HEK293 (cell line): ENCODE data around the gene EEFSEC.

Experiments used
- CTCF ChIA-PET: fragments of 350-600 bp; formaldehyde crosslinking; extraction: SDS; loops from one replicate; lab custom pipeline; 2021; ENCODE audit warnings: antibody characterized with exemption; lab: Yijun Ruan, JAX
- POLR2A ChIA-PET: fragments of 300-600 bp; formaldehyde crosslinking; extraction: SDS; loops from one replicate; lab custom pipeline; 2020; ENCODE audit warnings: antibody characterized with exemption, inconsistent platforms; lab: Yijun Ruan, JAX
- H3K27ac ChIP-seq: fragments of 200-500 bp; sonication (Bioruptor generic); 2 replicates; pipeline ENCODE4 v1.5.1; 2014; ENCODE audit warnings: low read depth, low read length, control low read depth, inconsistent platforms; ENCODE audit errors: extremely low read depth
- H3K36me3 ChIP-seq, 2 experiments: fragments of 200-500 bp in 1 of 2; sonication (Bioruptor generic) in 1 of 2; 1 replicate in 1 of 2; 2 replicates in 1 of 2; pipeline ENCODE4 v1.5.1; 2014 to 2017; ENCODE audit warnings: inconsistent platforms in 2 of 2, low read length in 2 of 2; ENCODE audit not compliant: control insufficient read depth in 2 of 2, insufficient read depth in 1 of 2
- H3K4me1 ChIP-seq: fragments of 200-500 bp; sonication (Bioruptor generic); 2 replicates; pipeline ENCODE4 v1.5.1; 2014; ENCODE audit warnings: mild to moderate bottlenecking, low read length, inconsistent platforms; ENCODE audit not compliant: control insufficient read depth, insufficient read depth
- H3K4me3 ChIP-seq: 2 replicates; pipeline ENCODE4 v1.5.1; 2011; ENCODE audit warnings: low read depth, mild to moderate bottlenecking, control low read depth, low read length, moderate library complexity
- H3K9me3 ChIP-seq: fragments of 200-500 bp; sonication (Bioruptor generic); 2 replicates; pipeline ENCODE4 v1.5.1; 2014; ENCODE audit warnings: low read depth, low read length, inconsistent platforms; ENCODE audit not compliant: control insufficient read depth, insufficient read depth
- GLI2 ChIP-seq: fragments of 450-650 bp; formaldehyde crosslinking; IDR thresholded peaks from 2 replicates; pipeline ENCODE4; 2017; ENCODE audit warnings: missing biosample characterization, missing genetic modification characterization, low read depth, borderline replicate concordance
- GLIS1 ChIP-seq: fragments of 450-650 bp; formaldehyde crosslinking; IDR thresholded peaks from 2 replicates; pipeline ENCODE4 v1.5.1; 2016; ENCODE audit warnings: missing biosample characterization, missing genetic modification characterization
- HOXA7 ChIP-seq: sonication (generic); formaldehyde crosslinking; IDR thresholded peaks from 2 replicates; pipeline ENCODE4 v1.8.1; 2022; ENCODE audit warnings: missing genetic modification reagents, borderline replicate concordance
- KLF10 ChIP-seq: fragments of 450-650 bp; IDR thresholded peaks from 2 replicates; pipeline ENCODE4 v1.5.1; 2018; ENCODE audit warnings: missing biosample characterization, mild to moderate bottlenecking, missing genetic modification characterization
- KLF16 ChIP-seq: fragments of 450-650 bp; formaldehyde crosslinking; IDR thresholded peaks from 2 replicates; pipeline ENCODE4 v1.5.1; 2017; ENCODE audit warnings: missing biosample characterization, missing genetic modification characterization
- KLF8 ChIP-seq: fragments of 450-650 bp; formaldehyde crosslinking; IDR thresholded peaks from 2 replicates; pipeline ENCODE4 v1.5.1; 2016; ENCODE audit warnings: missing biosample characterization, missing genetic modification characterization
- TCF7L2 ChIP-seq: IDR thresholded peaks from 2 replicates; pipeline ENCODE4 v1.6.1; 2011; ENCODE audit warnings: low read depth, mild to moderate bottlenecking, inconsistent platforms, low read length, moderate library complexity, borderline replicate concordance
- WT1 ChIP-seq: fragments of 450-650 bp; formaldehyde crosslinking; IDR thresholded peaks from 2 replicates; pipeline ENCODE4 v1.5.1; 2016; ENCODE audit warnings: missing biosample characterization, missing genetic modification characterization
- ZBTB48 ChIP-seq: fragments of 450-650 bp; formaldehyde crosslinking; IDR thresholded peaks from 2 replicates; pipeline ENCODE4 v1.5.1; 2016; ENCODE audit warnings: missing biosample characterization, missing genetic modification characterization
- ZEB2 ChIP-seq: fragments of 450-650 bp; formaldehyde crosslinking; IDR thresholded peaks from 2 replicates; pipeline ENCODE4 v1.5.1; 2016; ENCODE audit warnings: missing biosample characterization, missing genetic modification characterization
- ZFP3 ChIP-seq: fragments of 450-650 bp; formaldehyde crosslinking; IDR thresholded peaks from 2 replicates; pipeline ENCODE4 v1.5.1; 2016; ENCODE audit warnings: low read depth, missing biosample characterization, missing genetic modification characterization
- ZNF140 ChIP-seq: fragments of 450-650 bp; formaldehyde crosslinking; IDR thresholded peaks from 2 replicates; pipeline ENCODE4 v1.5.1; 2016; ENCODE audit warnings: missing biosample characterization, missing genetic modification characterization
- ZNF146 ChIP-seq: fragments of 450-650 bp; formaldehyde crosslinking; IDR thresholded peaks from 2 replicates; pipeline ENCODE4 v1.5.1; 2016; ENCODE audit warnings: missing biosample characterization, missing genetic modification characterization
- ZNF174 ChIP-seq: fragments of 450-650 bp; formaldehyde crosslinking; IDR thresholded peaks from 2 replicates; pipeline ENCODE4 v1.5.0; 2017; ENCODE audit warnings: missing biosample characterization, mild to moderate bottlenecking, missing genetic modification characterization
- ZNF175 ChIP-seq: fragments of 450-650 bp; formaldehyde crosslinking; IDR thresholded peaks from 2 replicates; pipeline ENCODE4 v1.5.1; 2016; ENCODE audit warnings: missing biosample characterization, missing genetic modification characterization
- ZNF19 ChIP-seq: fragments of 450-650 bp; formaldehyde crosslinking; IDR thresholded peaks from 2 replicates; pipeline ENCODE4; 2016; ENCODE audit warnings: missing biosample characterization, missing genetic modification characterization, low read depth
- ZNF239 ChIP-seq: fragments of 450-650 bp; formaldehyde crosslinking; IDR thresholded peaks from 2 replicates; pipeline ENCODE4 v1.5.1; 2016; ENCODE audit warnings: missing biosample characterization, missing genetic modification characterization
- ZNF302 ChIP-seq: fragments of 450-650 bp; formaldehyde crosslinking; IDR thresholded peaks from 2 replicates; pipeline ENCODE4 v1.5.1; 2016; ENCODE audit warnings: missing biosample characterization, missing genetic modification characterization, low read depth
- ZNF488 ChIP-seq: fragments of 450-650 bp; formaldehyde crosslinking; IDR thresholded peaks from 2 replicates; pipeline ENCODE4 v1.5.1; 2016; ENCODE audit warnings: missing biosample characterization, missing genetic modification characterization
- ZNF521 ChIP-seq: fragments of 450-650 bp; formaldehyde crosslinking; IDR thresholded peaks from 2 replicates; pipeline ENCODE4 v1.5.1; 2017; ENCODE audit warnings: missing biosample characterization, mild to moderate bottlenecking, missing genetic modification characterization
- ZNF610 ChIP-seq: fragments of 450-650 bp; formaldehyde crosslinking; IDR thresholded peaks from 2 replicates; pipeline ENCODE4 v1.5.1; 2016; ENCODE audit warnings: missing biosample characterization, missing genetic modification characterization, borderline replicate concordance
- ZNF645 ChIP-seq: fragments of 450-650 bp; formaldehyde crosslinking; IDR thresholded peaks from 2 replicates; pipeline ENCODE4; 2016; ENCODE audit warnings: missing biosample characterization, missing genetic modification characterization
- ZNF701 ChIP-seq: fragments of 450-650 bp; formaldehyde crosslinking; IDR thresholded peaks from 2 replicates; pipeline ENCODE4 v1.5.1; 2016; ENCODE audit warnings: missing biosample characterization, missing genetic modification characterization
- ZNF777 ChIP-seq: fragments of 450-650 bp; formaldehyde crosslinking; IDR thresholded peaks from 2 replicates; pipeline ENCODE4 v1.5.1; 2017; ENCODE audit warnings: missing biosample characterization, missing genetic modification characterization, borderline replicate concordance
- ZNF785 ChIP-seq: fragments of 450-650 bp; formaldehyde crosslinking; IDR thresholded peaks from 2 replicates; pipeline ENCODE4 v1.5.1; 2016; ENCODE audit warnings: missing biosample characterization, missing genetic modification characterization
- TF ChIP-seq, protein P1 (sequence below): fragments of 450-650 bp; IDR thresholded peaks from 2 replicates; pipeline ENCODE4 v1.5.1; 2018; ENCODE audit warnings: missing biosample characterization, mild to moderate bottlenecking, missing genetic modification characterization

EEFSEC gene

DNA sequence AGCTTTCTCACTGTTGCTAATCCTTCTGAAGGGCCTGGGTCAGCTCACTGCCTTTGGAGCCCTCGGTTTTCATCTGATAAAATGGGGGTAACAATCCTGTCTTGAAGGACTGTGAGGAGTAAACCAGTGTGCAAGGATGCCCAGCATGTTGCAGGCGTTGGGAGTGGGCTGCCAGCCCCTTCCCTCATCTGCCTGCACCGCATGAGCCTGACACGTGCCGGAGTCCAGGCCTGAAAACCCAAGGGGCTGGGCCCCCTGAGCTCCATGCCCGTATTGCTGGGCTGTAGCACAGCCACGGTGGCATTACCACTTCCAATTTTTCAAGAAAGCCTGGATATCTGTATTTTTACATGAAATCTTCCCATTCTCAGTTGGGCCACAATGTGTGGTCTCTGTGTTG lies 215.3 kb downstream of the EEFSEC start:
- Histone ChIP-seq H3K9me3 (no peaks in the 10 kb centered on the region), H3K4me1 (no peaks in the 10 kb centered on the region), H3K27ac (no peak overlapping the region), H3K36me3 (no peaks in the 10 kb centered on the region), H3K4me3 (no peak overlapping the region)
- ChIA-PET POLR2A (no interaction called here), CTCF (no interaction called here)
- no peak for TF ChIP-seq ZNF610 (tag by site-specific recombination)
- TF ChIP-seq ZNF785 (tag by site-specific recombination) = no peak
- TF ChIP-seq ZNF239 (tag by site-specific recombination) = no peak
- TF ChIP-seq ZNF645 (tag by site-specific recombination) = no peak
- TF ChIP-seq ZNF146 (tag by site-specific recombination) = no peak
- no peak for TF ChIP-seq GLI2
- TF ChIP-seq KLF10 (tag by site-specific recombination) = no peak
- no peak for TF ChIP-seq ZFP3 (tag by site-specific recombination)
- no peak for TF ChIP-seq KLF8 (tag by site-specific recombination)
- no peak for TF ChIP-seq ZNF140 (tag by site-specific recombination)
- no peak for TF ChIP-seq ZNF777 (tag by site-specific recombination)
- no peak for TF ChIP-seq GLIS1 (tag by site-specific recombination)
- TF ChIP-seq, protein P1, sequence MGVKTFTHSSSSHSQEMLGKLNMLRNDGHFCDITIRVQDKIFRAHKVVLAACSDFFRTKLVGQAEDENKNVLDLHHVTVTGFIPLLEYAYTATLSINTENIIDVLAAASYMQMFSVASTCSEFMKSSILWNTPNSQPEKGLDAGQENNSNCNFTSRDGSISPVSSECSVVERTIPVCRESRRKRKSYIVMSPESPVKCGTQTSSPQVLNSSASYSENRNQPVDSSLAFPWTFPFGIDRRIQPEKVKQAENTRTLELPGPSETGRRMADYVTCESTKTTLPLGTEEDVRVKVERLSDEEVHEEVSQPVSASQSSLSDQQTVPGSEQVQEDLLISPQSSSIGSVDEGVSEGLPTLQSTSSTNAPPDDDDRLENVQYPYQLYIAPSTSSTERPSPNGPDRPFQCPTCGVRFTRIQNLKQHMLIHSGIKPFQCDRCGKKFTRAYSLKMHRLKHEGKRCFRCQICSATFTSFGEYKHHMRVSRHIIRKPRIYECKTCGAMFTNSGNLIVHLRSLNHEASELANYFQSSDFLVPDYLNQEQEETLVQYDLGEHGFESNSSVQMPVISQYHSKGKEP (tag by site-specific recombination) = no peak
- no peak for TF ChIP-seq ZNF302 (tag by site-specific recombination)
- TF ChIP-seq ZEB2 = no peak
- no peak for TF ChIP-seq ZNF521 (tag by site-specific recombination)

- Histone ChIP-seq H3K4me1 (no peaks in the 10 kb centered on the region), H3K9me3 (no peaks in the 10 kb centered on the region), H3K36me3 (no peaks in the 10 kb centered on the region), H3K4me3 (no peak overlapping the region), H3K27ac (no peak overlapping the region)
- TF ChIP-seq ZNF174 (no peak), ZNF488 (no peak), ZBTB48 (no peak)
- CTCF ChIA-PET = interaction anchor here (0.6 to 0.7 kb wide), 2 partner anchors 22 to 126 kb away, joined by 4 to 5 read pairs; no protein-coding TSS in a partner anchor
- POLR2A ChIA-PET = no interaction called here
These were observed 215.9 kb downstream of the EEFSEC start for GRCh38 chr3:128369121-128369703.

GRCh38 chr3:128369881-128370642 lies 216.8 kb downstream of the EEFSEC start:
- POLR2A ChIA-PET = no interaction called here
- no peaks in the 10 kb centered on the region for H3K4me1 ChIP-seq
- CTCF ChIA-PET = interaction anchor here (0.6 to 0.7 kb wide), 2 partner anchors 15 to 127 kb away, joined by 4 read pairs; no protein-coding TSS in a partner anchor
- no peak overlapping the region for H3K4me3 ChIP-seq
- no peaks in the 10 kb centered on the region for H3K9me3 ChIP-seq
- no peak for TF ChIP-seq KLF16 (tag by site-specific recombination)
- no peak for TF ChIP-seq ZNF19
- TF ChIP-seq WT1 (tag by site-specific recombination) = no peak
- no peak for TF ChIP-seq ZNF175 (tag by site-specific recombination)
- no peak for TF ChIP-seq ZNF521 (tag by site-specific recombination)
- TF ChIP-seq TCF7L2 = no peak
- no peak for TF ChIP-seq HOXA7
- no peak for TF ChIP-seq ZNF174
- TF ChIP-seq ZNF701 (tag by site-specific recombination) = no peak
- no peak for TF ChIP-seq ZNF777 (tag by site-specific recombination)
- no peak overlapping the region for H3K27ac ChIP-seq
- H3K36me3 ChIP-seq = no peaks in the 10 kb centered on the region
